GM12878 (cell line): Measurements from ENCODE around the gene TMEM150A. TPM values are rescaled to one million over a fixed set of nuclear protein-coding genes. Genes with fewer than 3 reads are reported as not detected.

Source experiments
- ATAC-seq: fragments of 200-7000 bp; cut with Tn5 transposase; 3 replicates; pipeline ENCODE4 v1.9.1; 2020; ENCODE audit warnings: mild to moderate bottlenecking, moderate library complexity
- BruUV-seq: library from RNA; stranded (reverse); fragments of 400-500 nt; replicated peaks from 2 replicates; lab custom pipeline; 2021; lab: Mats Ljungman, UMichigan
- CTCF ChIA-PET: fragments of 300-600 bp; sonication (Branson Sonifier 250); formaldehyde crosslinking; extraction: SDS; loops from one replicate; lab custom pipeline; 2021; ENCODE audit warnings: inconsistent platforms; lab: Yijun Ruan, JAX
- POLR2A ChIA-PET: fragments of 350-600 bp; formaldehyde crosslinking; extraction: SDS; loops from one replicate; lab custom pipeline; 2021; ENCODE audit warnings: inconsistent platforms; lab: Charles Lee
- RAD21 ChIA-PET: fragments of 300-600 bp; sonication (Branson Sonifier 250); formaldehyde crosslinking; loops from one replicate; lab custom pipeline; 2023; ENCODE audit warnings: antibody characterized with exemption; ENCODE audit not compliant: unreplicated experiment; lab: Charles Lee
- SMC1A ChIA-PET: fragments of 300-600 bp; sonication (Branson Sonifier 250); formaldehyde crosslinking; loops from one replicate; lab custom pipeline; 2023; ENCODE audit not compliant: unreplicated experiment, uncharacterized antibody; lab: Charles Lee
- DNase-seq: peaks from one replicate; pipeline ENCODE4 v3.0.0-alpha.2; 2011; ENCODE audit warnings: low read depth, low spot score
- FAIRE-seq: peaks from 3 replicates; lab custom pipeline; 2011; peaks lifted over from hg19 to GRCh38; lab: Jason Lieb, UNC
- H2AFZ ChIP-seq: 2 replicates; pipeline ENCODE4 v1.6.0; 2011; ENCODE audit warnings: low read depth, low read length, control low read depth; ENCODE audit not compliant: control insufficient read depth
- H3K27ac ChIP-seq: 2 replicates; pipeline ENCODE4 v1.5.1; 2011; ENCODE audit warnings: control low read depth; ENCODE audit not compliant: control insufficient read depth, insufficient read depth
- H3K27me3 ChIP-seq, 2 experiments: replicated peaks in 1 of 2; 2 replicates each; pipeline versions ENCODE4 v1.6.0 to v1.6.1; 2011; ENCODE audit warnings: low read length in 1 of 2; ENCODE audit not compliant: control insufficient read depth in 2 of 2, insufficient read depth in 2 of 2
- H3K36me3 ChIP-seq, 2 experiments: 2 replicates each; pipeline ENCODE4 v1.5.1; 2011; ENCODE audit warnings: low read length in 1 of 2; ENCODE audit not compliant: control insufficient read depth in 2 of 2, insufficient read depth in 2 of 2
- H3K4me1 ChIP-seq: 2 replicates; pipeline ENCODE4 v1.6.1; 2011; ENCODE audit warnings: mild to moderate bottlenecking, low read length, moderate library complexity, mixed read lengths; ENCODE audit not compliant: control insufficient read depth, insufficient read depth
- H3K4me2 ChIP-seq: 2 replicates; pipeline ENCODE4 v1.6.0; 2011; ENCODE audit warnings: control low read depth; ENCODE audit not compliant: control insufficient read depth, insufficient read depth
- H3K4me3 ChIP-seq: fragments of 200-600 bp; sonication (generic); 2 replicates; pipeline ENCODE4 v1.5.1; 2016
- H3K79me2 ChIP-seq: 2 replicates; pipeline ENCODE4 v1.6.0; 2011; ENCODE audit warnings: low read length; ENCODE audit not compliant: control insufficient read depth, insufficient read depth
- H3K9ac ChIP-seq: 2 replicates; pipeline ENCODE4 v1.8.0; 2011; ENCODE audit warnings: low read length, control low read depth, mixed read lengths; ENCODE audit not compliant: control insufficient read depth, insufficient read depth
- H3K9me3 ChIP-seq: replicated peaks from 3 replicates; pipeline ENCODE4 v1.5.1; 2011; ENCODE audit warnings: mild to moderate bottlenecking, low read length; ENCODE audit not compliant: control insufficient read depth, insufficient read depth
- H4K20me1 ChIP-seq: 2 replicates; pipeline ENCODE4 v1.6.0; 2011; ENCODE audit not compliant: control insufficient read depth, insufficient read depth
- ATF3 ChIP-seq: IDR thresholded peaks from 2 replicates; pipeline ENCODE4 v1.6.1; 2011; ENCODE audit warnings: low read depth, mild to moderate bottlenecking, low read length, moderate library complexity, borderline replicate concordance; ENCODE audit errors: extremely low read depth
- CHD2 ChIP-seq: IDR thresholded peaks from 2 replicates; pipeline ENCODE4 v1.6.1; 2011; ENCODE audit warnings: low read depth, low read length, improper control_type of control experiment, borderline replicate concordance
- CREB1 ChIP-seq: IDR thresholded peaks from 2 replicates; pipeline ENCODE4 v1.6.1; 2012; ENCODE audit warnings: low read depth, mild to moderate bottlenecking, inconsistent platforms
- GATAD2B ChIP-seq: fragments of 450-650 bp; conservative IDR thresholded peaks from 2 replicates; pipeline ENCODE4 v1.6.1; 2017; ENCODE audit warnings: low read depth, mild to moderate bottlenecking, moderate library complexity
- MEF2A ChIP-seq: IDR thresholded peaks from 2 replicates; pipeline ENCODE4 v1.6.1; 2011; ENCODE audit warnings: low read depth, mild to moderate bottlenecking, low read length, moderate library complexity; ENCODE audit not compliant: insufficient read depth
- NBN ChIP-seq: fragments of 450-650 bp; IDR thresholded peaks from 2 replicates; pipeline ENCODE4 v1.6.1; 2016
- NR2C2 ChIP-seq: IDR thresholded peaks from 2 replicates; pipeline ENCODE4 v1.6.1; 2011; ENCODE audit warnings: borderline replicate concordance, low read depth; ENCODE audit not compliant: control insufficient read depth, insufficient read length
- RAD51 ChIP-seq: fragments of 450-650 bp; IDR thresholded peaks from 2 replicates; pipeline ENCODE4 v1.6.1; 2016; ENCODE audit warnings: moderate library complexity, mild to moderate bottlenecking, inconsistent platforms
- RCOR1 ChIP-seq: conservative IDR thresholded peaks from 2 replicates; pipeline ENCODE4 v1.6.1; 2012; ENCODE audit warnings: low read depth, low read length, improper control_type of control experiment
- RFX5 ChIP-seq: IDR thresholded peaks from 2 replicates; pipeline ENCODE4 v1.6.1; 2011; ENCODE audit warnings: low read depth, low read length, improper control_type of control experiment
- SMAD1 ChIP-seq: fragments of 450-650 bp; IDR thresholded peaks from 2 replicates; pipeline ENCODE4 v1.6.1; 2018; ENCODE audit warnings: mild to moderate bottlenecking, low read depth; ENCODE audit not compliant: partially characterized antibody
- SMAD5 ChIP-seq: IDR thresholded peaks from 2 replicates; pipeline ENCODE4 v1.6.1; 2016; ENCODE audit warnings: antibody characterized with exemption, low read depth
- TBL1XR1 ChIP-seq: IDR thresholded peaks from 2 replicates; pipeline ENCODE4 v1.6.1; 2012; ENCODE audit warnings: low read depth, low read length, improper control_type of control experiment
- WRNIP1 ChIP-seq: IDR thresholded peaks from 2 replicates; pipeline ENCODE4 v1.6.1; 2011; ENCODE audit warnings: low read depth, low read length, improper control_type of control experiment, borderline replicate concordance
- WGBS: methylation state at CpG from one replicate; pipeline ENCODE4 v1.1.6; 2016; ENCODE audit warnings: low lambda C conversion rate; ENCODE audit not compliant: insufficient replicate concordance, insufficient coverage; ENCODE audit errors: missing lambda C conversion rate; 5-methylcytosine and 5-hydroxymethylcytosine counted together
- in situ Hi-C: fragments of 300-500 bp; cut with MboI; formaldehyde crosslinking; loops from 9 replicates; pipeline ENCODE4 v1.14.3; 2018; ENCODE audit warnings: mixed read lengths
- intact Hi-C: fragments of 100-400 bp; cut with micrococcal nuclease; formaldehyde crosslinking; loops from one replicate; pipeline ENCODE4 v1.14.2; 2022; ENCODE audit not compliant: unreplicated experiment
- polyA plus RNA-seq, 11 experiments: library from polyadenylated mRNA; depleted of rRNA in 4 of 11; unstranded in 6 of 11; stranded (reverse) in 5 of 11; fragments of >200 nt; fragmentation: Nextera tagmentation in 4 of 11; fragmentation: Illumina TruSeq in 1 of 11; extraction: Ambion mirVana in 4 of 11; extraction: Trizol in 1 of 11; gene quantifications; 1 replicate in 1 of 11; 2 replicates in 10 of 11; pipeline versions ENCODE4 v1.2.1 to v1.2.3, GENCODE V29; 2011 to 2016; ENCODE audit warnings: inconsistent platforms in 2 of 11, missing spikeins in 2 of 11, low read depth in 1 of 11
- total RNA-seq, 4 experiments: library from RNA; depleted of rRNA in 3 of 4; stranded (reverse); fragments of >200 nt in 3 of 4; fragmentation: Illumina TruSeq in 1 of 4; extraction: Trizol in 1 of 4; gene quantifications; 2 replicates each; pipeline versions ENCODE4 v1.2.1 to v1.2.3, GENCODE V29; 2013 to 2021
- TF ChIP-seq, protein P1 (sequence below): fragments of 450-650 bp; IDR thresholded peaks from 2 replicates; pipeline ENCODE4 v1.6.1; 2018; ENCODE audit warnings: borderline replicate concordance, mild to moderate bottlenecking; ENCODE audit not compliant: partially characterized antibody
- TF ChIP-seq, protein P2 (sequence below): fragments of 450-650 bp; formaldehyde crosslinking; IDR thresholded peaks from 2 replicates; pipeline ENCODE4 v1.4.0; 2020; ENCODE audit warnings: mild to moderate bottlenecking, moderate library complexity

The TMEM150A gene
- total and polyA plus RNA-seq, 10 of the 15 experiments (the other 5 are each of a cell fraction or from before 2014, with no cell fraction given): 0.45 to 4.4 (median 2.6) TPM

- WGBS: 13% methylated on average over 60 of the region's 73 CpGs
- H2AFZ ChIP-seq: peak within 1 kb of the TSS; percentile 93
- peak; percentile 84 for ATAC-seq
- no peaks in the 10 kb centered on the region for H3K4me1 ChIP-seq
- SMC1A ChIA-PET: interaction anchor here (0.6 to 1.4 kb wide), 5 partner anchors 8 to 57 kb away, joined by 3 to 4 read pairs (median 3); partner anchors contain the start of gene RNF181
- peaks cover 24% of the 10 kb centered on the region for H3K79me2 ChIP-seq
- intact Hi-C loops: no loop called here
- DNase-seq: peak; percentile 53
- in situ Hi-C loops: no loop called here
- peak; percentile 31 for FAIRE-seq
- POLR2A ChIA-PET: interaction anchor here (0.6 to 2.6 kb wide), 8 partner anchors 9 to 133 kb away, joined by 3 to 14 read pairs (median 4); partner anchors contain the start of genes MAT2A, RNF181, TMEM150A and VAMP8
- H3K9ac ChIP-seq: peak within 1 kb of the TSS; percentile 80
- CTCF ChIA-PET: interaction anchor here (0.7 to 1.1 kb wide), 5 partner anchors 8 to 108 kb away, joined by 3 to 4 read pairs (median 3); no protein-coding TSS in a partner anchor
- H3K27ac ChIP-seq: peak within 1 kb of the TSS; percentile 55
- peak within 1 kb of the TSS; percentile 72 for H3K4me2 ChIP-seq
- peaks cover 3 to 17% of the 10 kb centered on the region in 2 experiments; a peak in 3 of 4 replicates for H3K36me3 ChIP-seq
- peak within 1 kb of the TSS; percentile 81 for H3K4me3 ChIP-seq
- H3K9me3 ChIP-seq: no peaks in the 10 kb centered on the region
- RAD21 ChIA-PET: interaction anchor here (0.6 to 1.0 kb wide), 3 partner anchors 10 to 202 kb away, joined by 3 to 4 read pairs (median 4); no protein-coding TSS in a partner anchor
- no peaks in the 10 kb centered on the region; the same call in 1 of the 2 replicates for H4K20me1 ChIP-seq
- H3K27me3 ChIP-seq: no peaks in the 10 kb centered on the region
- BruUV-seq: TSS peak; percentile 88
- TF ChIP-seq SMAD1 (peak; percentile 28), CREB1 (peak; percentile 20; the same call in 1 of the 2 replicates), ATF3 (no peak), RFX5 (0 out of 2 replicates have a peak, but pooled peaks have one; percentile 25), GATAD2B (peak; percentile 72), RAD51 (no peak), WRNIP1 (no peak), RCOR1 (no peak), NR2C2 (no peak), TBL1XR1 (no peak), NBN (peak; percentile 55; the same call in 1 of the 2 replicates), SMAD5 (peak; percentile 72; the same call in 1 of the 2 replicates), MEF2A (0 out of 2 replicates have a peak, but pooled peaks have one; percentile 4), CHD2 (no peak)
- TF ChIP-seq, protein P1, sequence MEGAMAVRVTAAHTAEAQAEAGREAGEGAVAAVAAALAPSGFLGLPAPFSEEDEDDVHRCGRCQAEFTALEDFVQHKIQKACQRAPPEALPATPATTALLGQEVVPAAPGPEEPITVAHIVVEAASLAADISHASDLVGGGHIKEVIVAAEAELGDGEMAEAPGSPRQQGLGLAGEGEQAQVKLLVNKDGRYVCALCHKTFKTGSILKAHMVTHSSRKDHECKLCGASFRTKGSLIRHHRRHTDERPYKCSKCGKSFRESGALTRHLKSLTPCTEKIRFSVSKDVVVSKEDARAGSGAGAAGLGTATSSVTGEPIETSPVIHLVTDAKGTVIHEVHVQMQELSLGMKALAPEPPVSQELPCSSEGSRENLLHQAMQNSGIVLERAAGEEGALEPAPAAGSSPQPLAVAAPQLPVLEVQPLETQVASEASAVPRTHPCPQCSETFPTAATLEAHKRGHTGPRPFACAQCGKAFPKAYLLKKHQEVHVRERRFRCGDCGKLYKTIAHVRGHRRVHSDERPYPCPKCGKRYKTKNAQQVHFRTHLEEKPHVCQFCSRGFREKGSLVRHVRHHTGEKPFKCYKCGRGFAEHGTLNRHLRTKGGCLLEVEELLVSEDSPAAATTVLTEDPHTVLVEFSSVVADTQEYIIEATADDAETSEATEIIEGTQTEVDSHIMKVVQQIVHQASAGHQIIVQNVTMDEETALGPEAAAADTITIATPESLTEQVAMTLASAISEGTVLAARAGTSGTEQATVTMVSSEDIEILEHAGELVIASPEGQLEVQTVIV: peak; percentile 25
- TF ChIP-seq, protein P2, sequence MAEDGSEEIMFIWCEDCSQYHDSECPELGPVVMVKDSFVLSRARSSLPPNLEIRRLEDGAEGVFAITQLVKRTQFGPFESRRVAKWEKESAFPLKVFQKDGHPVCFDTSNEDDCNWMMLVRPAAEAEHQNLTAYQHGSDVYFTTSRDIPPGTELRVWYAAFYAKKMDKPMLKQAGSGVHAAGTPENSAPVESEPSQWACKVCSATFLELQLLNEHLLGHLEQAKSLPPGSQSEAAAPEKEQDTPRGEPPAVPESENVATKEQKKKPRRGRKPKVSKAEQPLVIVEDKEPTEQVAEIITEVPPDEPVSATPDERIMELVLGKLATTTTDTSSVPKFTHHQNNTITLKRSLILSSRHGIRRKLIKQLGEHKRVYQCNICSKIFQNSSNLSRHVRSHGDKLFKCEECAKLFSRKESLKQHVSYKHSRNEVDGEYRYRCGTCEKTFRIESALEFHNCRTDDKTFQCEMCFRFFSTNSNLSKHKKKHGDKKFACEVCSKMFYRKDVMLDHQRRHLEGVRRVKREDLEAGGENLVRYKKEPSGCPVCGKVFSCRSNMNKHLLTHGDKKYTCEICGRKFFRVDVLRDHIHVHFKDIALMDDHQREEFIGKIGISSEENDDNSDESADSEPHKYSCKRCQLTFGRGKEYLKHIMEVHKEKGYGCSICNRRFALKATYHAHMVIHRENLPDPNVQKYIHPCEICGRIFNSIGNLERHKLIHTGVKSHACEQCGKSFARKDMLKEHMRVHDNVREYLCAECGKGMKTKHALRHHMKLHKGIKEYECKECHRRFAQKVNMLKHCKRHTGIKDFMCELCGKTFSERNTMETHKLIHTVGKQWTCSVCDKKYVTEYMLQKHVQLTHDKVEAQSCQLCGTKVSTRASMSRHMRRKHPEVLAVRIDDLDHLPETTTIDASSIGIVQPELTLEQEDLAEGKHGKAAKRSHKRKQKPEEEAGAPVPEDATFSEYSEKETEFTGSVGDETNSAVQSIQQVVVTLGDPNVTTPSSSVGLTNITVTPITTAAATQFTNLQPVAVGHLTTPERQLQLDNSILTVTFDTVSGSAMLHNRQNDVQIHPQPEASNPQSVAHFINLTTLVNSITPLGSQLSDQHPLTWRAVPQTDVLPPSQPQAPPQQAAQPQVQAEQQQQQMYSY (CRISPR knock-in tag): no peak
These were observed 9.4 kb upstream of the TMEM150A start, which contains the start of gene C2orf68 for GRCh38 chr2:85611705-85612587. Gene C2orf68, minus strand, starts transcription at chr2:85612066. Its CDS starts 82 bp downstream, at chr2:85611984.
